Stimulated activated naive B cell treated with anti-CD40 and anti-IgM and Interleukin-4, amounts not matched to agents 10 μg/mL and 1 μg/mL and 100 μg/mL, for 72 hours (primary cell): Measurements from ENCODE around the gene ACAT1.

ENCODE experiments used
- ATAC-seq, 2 donors: fragments of 150-1000 bp; cut with Tn5 transposase; replicated peaks; 2 replicates each; pipeline ENCODE4 v1.10.0; 2021; ENCODE audit warnings: moderate library complexity in 1 of 2
- DNase-seq: peaks from one replicate; pipeline ENCODE4 v3.0.0; 2021
- H3K27ac Mint-ChIP-seq: one replicate; pipeline ENCODE4 v1.8.0; 2022; ENCODE audit warnings: mild to moderate bottlenecking, mixed read lengths
- H3K27me3 Mint-ChIP-seq, 2 donors: one replicate each; pipeline ENCODE4 v1.8.0; 2022; ENCODE audit warnings: mixed read lengths in 2 of 2
- H3K36me3 Mint-ChIP-seq, 2 donors: one replicate each; pipeline ENCODE4 v1.8.0; 2022; ENCODE audit warnings: mixed read lengths in 2 of 2, mild to moderate bottlenecking in 1 of 2
- H3K4me1 Mint-ChIP-seq, 2 donors: one replicate each; pipeline ENCODE4 v1.8.0; 2022; ENCODE audit warnings: mixed read lengths in 2 of 2, mild to moderate bottlenecking in 1 of 2
- H3K4me3 Mint-ChIP-seq, 2 donors: one replicate each; pipeline ENCODE4 v1.8.0; 2022; ENCODE audit warnings: mild to moderate bottlenecking in 2 of 2, mixed read lengths in 2 of 2, moderate library complexity in 1 of 2
- H3K9me3 Mint-ChIP-seq, 2 donors: one replicate each; pipeline ENCODE4 v1.8.0; 2022; ENCODE audit warnings: mixed read lengths in 2 of 2, mild to moderate bottlenecking in 1 of 2

The ACAT1 gene

GRCh38 chr11:108177570-108177969 lies 56.2 kb downstream of the ACAT1 start:
- H3K36me3 Mint-ChIP-seq = peaks cover 47 to 62% of the 10 kb centered on the region in 2 donors

GRCh38 chr11:108193725-108194124 lies 72.4 kb downstream of the ACAT1 start:
- no peak for ATAC-seq
- Mint-ChIP-seq H3K36me3 (peaks cover 9 to 25% of the 10 kb centered on the region in 2 donors), H3K4me1 (peaks cover 2 to 11% of the 10 kb centered on the region in 2 donors), H3K9me3 (no peaks in the 10 kb centered on the region), H3K27ac (no peak overlapping the region), H3K4me3 (no peak overlapping the region), H3K27me3 (no peaks in the 10 kb centered on the region)
- no peak for DNase-seq

More at GRCh38 chr11:108177570-108177969, 56.2 kb downstream of the ACAT1 start:
- H3K9me3 Mint-ChIP-seq = no peaks in the 10 kb centered on the region
- H3K4me1 Mint-ChIP-seq = peaks cover 4 to 5% of the 10 kb centered on the region in 2 donors
- no peak overlapping the region for H3K4me3 Mint-ChIP-seq
- no peak for DNase-seq
- H3K27ac Mint-ChIP-seq = no peak overlapping the region
- no peaks in the 10 kb centered on the region for H3K27me3 Mint-ChIP-seq
- no peak for ATAC-seq

- Mint-ChIP-seq H3K9me3 (peaks cover 0 to 2% of the 10 kb centered on the region in 2 donors), H3K27me3 (no peaks in the 10 kb centered on the region), H3K27ac (no peak overlapping the region), H3K4me3 (no peak overlapping the region), H3K4me1 (peaks cover 23 to 34% of the 10 kb centered on the region in 2 donors), H3K36me3 (peaks cover 18 to 32% of the 10 kb centered on the region in 2 donors)
- ATAC-seq = no peak
- DNase-seq = no peak
These were observed 75.5 kb downstream of the ACAT1 start for GRCh38 chr11:108196901-108197300.
